Measurements from ENCODE around the gene S100A7A.
"Not testable (repeated sequence)": the region's sequence is repeated elsewhere in the genome, so short reads cannot be mapped to it uniquely, and the experiment has no call there.

S100A7A gene

DNA sequence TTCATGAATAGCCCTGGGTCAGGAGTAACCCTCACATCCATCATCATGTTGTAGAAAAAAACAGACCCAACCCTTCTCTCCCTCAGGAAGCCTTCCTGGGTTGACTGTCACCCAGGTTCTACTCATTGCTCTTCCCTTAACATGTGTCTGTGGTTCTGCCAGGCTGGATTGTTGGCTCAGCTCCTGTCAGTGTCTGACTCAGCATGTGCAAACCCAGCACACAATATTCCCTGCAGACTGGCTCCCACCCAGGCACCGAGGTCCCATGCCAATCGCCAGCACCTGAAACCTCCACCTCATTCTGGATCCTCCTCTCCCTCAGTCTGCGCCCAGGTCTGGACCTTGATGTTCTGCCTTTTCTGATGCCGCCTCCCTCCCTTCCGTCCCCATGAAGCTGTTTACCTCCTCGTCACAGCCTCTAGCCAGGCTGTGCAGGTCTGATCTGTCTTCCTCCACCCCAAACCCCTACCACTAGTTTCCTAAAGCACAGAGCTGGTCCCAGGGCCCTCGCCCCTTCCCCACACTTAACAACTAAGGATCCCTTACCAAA, 21.1 kb upstream of the S100A7A start:
- no peak for DNase-seq (ENCODE audit: low spot score)

DNA sequence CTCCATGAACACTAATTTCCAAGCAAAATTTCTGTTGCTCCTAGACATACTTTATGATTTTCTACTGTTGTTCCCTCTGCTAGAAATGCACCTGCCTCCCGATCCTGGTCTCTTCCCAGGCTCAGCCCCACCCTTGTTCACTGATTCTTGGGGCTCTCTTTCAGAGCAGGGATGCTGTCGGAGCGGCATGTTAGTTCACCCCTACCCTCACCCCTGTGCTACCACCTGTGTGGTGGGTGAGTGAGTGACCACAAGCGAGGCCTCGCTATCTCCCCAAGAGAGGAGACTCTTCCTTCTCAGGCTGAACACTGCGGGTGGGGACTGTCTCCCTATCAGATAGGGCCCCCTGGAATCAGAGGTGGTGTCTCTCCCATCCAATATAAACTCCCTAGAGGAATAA, 20.5 kb upstream of the S100A7A start:
- DNase-seq (ENCODE audit: low spot score): no peak

- no peak for DNase-seq (ENCODE audit: low spot score)
Observed at GRCh38 chr1:153396461-153396860, 19.9 kb upstream of the S100A7A start.

- no peak for DNase-seq (ENCODE audit: low spot score)
Observed at GRCh38 chr1:153397051-153397923, 19.0 kb upstream of the S100A7A start.

GRCh38 chr1:153397924-153398651, 18.2 kb upstream of the S100A7A start:
- DNase-seq (ENCODE audit: low spot score): no peak

GRCh38 chr1:153399401-153400055, 16.8 kb upstream of the S100A7A start:
- no peak for DNase-seq (ENCODE audit: low spot score)

- peak; percentile 20 for DNase-seq (ENCODE audit: low spot score)
Observed at GRCh38 chr1:153400244-153400643, 16.1 kb upstream of the S100A7A start.

DNA sequence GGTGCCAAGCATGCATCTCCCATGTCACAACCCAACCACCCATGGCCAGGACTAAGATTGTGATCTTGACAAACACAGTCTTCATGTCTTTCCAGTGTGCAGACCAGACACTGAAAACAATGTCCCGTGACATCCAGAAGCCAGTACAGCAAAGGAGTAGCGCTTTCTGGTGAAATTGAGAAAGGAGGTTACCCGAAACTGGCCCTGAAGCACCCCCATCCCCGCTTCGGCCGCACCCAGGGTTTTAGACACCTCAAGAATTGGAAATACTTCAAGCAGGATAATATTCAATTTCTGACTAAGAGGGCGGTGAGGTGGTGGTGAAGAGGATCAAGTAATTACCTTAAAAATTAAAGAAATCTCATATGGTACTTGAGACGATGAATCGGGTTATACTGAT, 14.9 kb upstream of the S100A7A start:
- no peak for DNase-seq (ENCODE audit: low spot score)

DNA sequence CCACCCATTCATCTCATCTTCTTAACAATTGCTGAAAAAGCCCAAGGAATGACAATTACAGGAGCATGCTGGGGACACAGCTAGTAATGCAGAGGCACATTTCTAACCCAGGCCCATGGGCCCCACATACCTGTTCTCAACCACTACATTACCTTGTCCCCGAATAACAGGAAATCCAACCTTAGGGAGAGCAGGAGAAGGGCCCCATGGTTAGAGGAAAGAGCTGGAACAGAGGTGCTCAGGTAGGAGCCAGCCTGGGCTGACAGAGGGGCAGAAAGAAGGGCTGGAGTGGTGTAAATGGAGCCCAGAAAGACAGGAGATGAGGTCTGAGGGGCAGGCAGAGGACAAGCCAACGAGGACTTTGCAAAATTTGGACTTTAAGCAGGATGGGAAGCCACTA, 14.1 kb upstream of the S100A7A start:
- DNase-seq (ENCODE audit: low spot score): no peak

- DNase-seq (ENCODE audit: low spot score): no peak
Observed at GRCh38 chr1:153403421-153404085, 12.8 kb upstream of the S100A7A start.

GRCh38 chr1:153404086-153404635, 12.2 kb upstream of the S100A7A start:
- DNase-seq (ENCODE audit: low spot score): no peak

DNA sequence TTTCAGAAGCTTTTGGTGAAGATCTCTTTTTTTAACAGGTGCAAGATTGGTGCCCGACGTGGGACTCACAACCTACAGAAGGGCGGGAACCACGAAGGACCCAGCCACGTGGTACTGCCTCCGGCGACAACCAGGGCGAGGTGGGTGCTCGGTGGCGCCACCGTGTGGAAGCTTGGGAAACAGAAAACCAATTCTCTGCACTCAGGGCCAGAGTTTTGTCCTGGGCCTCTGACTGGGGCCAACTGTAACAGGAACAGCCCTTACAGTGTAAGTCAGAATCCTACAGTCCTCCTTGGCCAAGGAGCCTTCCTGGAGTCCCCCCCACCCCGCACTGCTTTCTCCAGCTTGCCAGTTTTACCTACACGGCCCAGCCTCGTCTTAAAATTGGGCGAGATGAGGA, 11.6 kb upstream of the S100A7A start:
- peak; percentile 77 for DNase-seq (ENCODE audit: low spot score)

GRCh38 chr1:153405825-153406599, 10.3 kb upstream of the S100A7A start:
- not testable (repeated sequence) for DNase-seq (ENCODE audit: low spot score)

DNA sequence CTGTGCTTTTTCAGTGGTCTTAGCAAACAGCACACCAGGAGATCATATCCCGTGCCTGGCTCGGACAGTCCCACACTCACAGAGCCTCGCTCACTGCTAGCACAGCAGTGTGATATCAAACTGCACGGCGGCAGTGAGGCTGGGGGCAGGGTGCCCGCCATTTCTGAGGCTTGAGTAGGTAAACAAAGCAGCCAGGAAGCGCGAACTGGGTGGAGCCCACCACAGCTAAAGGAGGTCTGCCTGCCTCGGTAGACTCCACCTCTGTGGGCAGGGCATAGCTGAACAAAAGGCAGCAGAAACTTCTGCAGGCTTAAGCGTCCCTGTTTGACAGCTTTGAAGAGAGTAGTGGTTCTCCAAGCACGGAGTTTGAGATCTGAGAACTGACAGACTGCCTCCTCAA, 9.0 kb upstream of the S100A7A start:
- DNase-seq (ENCODE audit: low spot score): not testable (repeated sequence)

DNA sequence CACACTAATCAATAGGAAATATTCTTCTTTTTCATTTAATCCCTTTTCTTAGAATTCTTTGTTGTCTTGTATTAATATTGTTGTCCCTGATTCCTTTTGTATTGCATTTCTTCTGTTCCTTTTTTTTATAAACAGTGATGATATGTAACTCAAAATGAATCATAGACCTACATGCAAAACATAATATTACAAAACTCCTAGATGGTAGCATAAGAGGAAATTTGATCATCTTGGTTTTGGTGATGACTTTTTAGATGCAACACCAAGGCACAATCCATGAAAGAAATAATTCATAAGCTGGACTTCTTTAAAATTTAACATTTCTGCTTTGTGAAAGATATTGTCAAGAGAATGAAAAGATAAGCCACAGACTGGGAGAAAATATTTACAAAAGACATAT, 2.4 kb upstream of the S100A7A start:
- DNase-seq (ENCODE audit: low spot score): not testable (repeated sequence)

DNA sequence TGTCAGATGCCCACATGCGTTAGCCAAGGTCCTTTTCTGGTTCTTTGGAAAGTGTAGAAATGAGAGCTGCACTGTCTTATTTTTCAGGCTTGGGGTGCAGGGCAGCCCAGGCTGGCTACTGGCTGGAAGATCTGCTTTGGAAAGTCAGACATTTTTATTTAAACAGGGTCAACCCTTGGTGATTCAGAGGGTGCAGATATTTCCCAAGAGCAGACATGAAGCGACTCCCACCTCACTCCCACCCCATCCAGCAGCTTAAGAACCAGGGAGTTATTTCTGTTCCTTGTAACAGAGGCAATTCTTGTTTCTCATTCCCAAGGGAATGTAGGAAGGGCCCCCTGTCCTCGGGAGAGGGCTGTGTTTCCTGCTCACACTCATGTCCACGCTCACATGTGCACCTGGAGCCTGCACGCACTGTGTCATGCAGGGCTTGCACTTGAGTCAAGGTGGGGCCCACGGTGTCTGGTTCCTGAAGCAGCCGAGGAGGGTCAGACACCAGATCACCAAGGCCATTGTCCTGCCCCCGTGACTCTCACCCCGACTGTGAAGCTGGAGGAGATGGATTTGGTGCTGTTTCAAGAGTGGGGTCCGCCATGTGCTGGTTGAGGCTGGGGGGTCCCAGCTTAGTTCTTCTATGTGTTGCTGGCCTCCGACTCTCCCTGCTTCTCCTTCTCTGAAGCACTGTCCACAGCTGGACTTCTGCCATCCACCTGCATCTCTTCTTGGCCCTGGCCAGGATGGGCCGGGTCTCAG, 992 bp downstream of the S100A7A start:
- no peak for DNase-seq (ENCODE audit: low spot score)

GRCh38 chr1:153418758-153419435, 2.6 kb downstream of the S100A7A start:
- DNase-seq (ENCODE audit: low spot score): not testable (repeated sequence)

DNA sequence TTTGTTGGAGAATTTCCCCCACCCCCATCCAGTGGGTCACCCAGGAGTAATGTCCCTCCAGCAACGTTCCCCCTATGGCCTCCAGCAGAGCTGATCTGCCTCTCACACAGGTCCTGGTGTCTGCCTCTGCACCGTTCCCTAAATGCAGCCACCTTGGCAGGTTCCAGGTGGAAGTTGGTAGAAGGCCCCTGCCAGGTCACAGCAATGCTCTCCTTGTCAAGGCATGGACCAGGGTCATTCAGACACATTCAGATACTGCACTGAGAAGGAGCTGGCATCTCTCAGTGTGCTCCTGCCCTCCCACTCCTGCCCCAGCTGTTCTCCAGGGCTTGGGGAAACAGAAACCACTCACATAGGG, 3.1 kb downstream of the S100A7A start:
- DNase-seq (ENCODE audit: low spot score): not testable (repeated sequence)

- no peak for DNase-seq (ENCODE audit: low spot score)
Observed at GRCh38 chr1:153420306-153420705, 4.0 kb downstream of the S100A7A start.
